Measurements from ENCODE around the gene XPNPEP2. TPM values are rescaled to one million over a fixed set of nuclear protein-coding genes. Genes with fewer than 3 reads are reported as not detected.

The XPNPEP2 gene
- total RNA-seq, 1 experiment from 2014 or later: not detected

DNA sequence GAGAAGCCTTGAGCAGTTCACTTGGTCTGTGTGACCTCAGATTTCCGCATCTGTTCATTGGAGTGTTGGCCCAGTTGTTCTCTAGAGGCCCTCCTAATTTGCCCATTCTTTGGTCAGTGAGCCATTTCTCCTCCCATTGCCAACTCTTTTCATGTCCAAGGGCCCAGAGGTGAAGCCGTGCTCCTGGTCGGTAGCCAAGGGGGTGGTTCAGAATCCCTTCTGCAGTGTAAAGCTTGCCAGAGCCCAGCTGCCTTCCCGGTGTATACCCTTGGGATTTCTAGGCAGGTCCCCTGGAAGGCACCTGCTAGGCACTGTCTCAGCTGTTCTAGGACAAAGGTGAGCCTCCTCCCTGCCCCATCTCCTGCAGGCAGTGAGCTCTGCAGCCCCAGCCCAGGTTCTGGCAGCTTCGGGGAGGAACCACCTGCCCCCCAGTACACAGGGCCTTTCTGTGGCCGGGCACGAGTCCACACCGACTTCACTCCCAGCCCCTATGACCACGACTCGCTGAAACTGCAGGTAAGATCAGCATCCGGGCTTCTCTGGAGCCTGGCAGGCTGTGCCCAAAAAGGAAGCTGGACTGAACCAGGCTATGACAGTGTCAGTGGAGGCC is 53.3 kb downstream of the XPNPEP2 start:
- no peaks in the 10 kb centered on the region for H3F3A ChIP-seq (ENCODE audit: low read length, unreplicated experiment)
- ATAC-seq: no peak
- no peak overlapping the region for H3K4me3 ChIP-seq (ENCODE audit: low read length)
- no peak overlapping the region for H3K27ac ChIP-seq (ENCODE audit: low read length)
- BruUV-seq (replicated peaks): no TSS peak
- no peaks in the 10 kb centered on the region for H3K36me3 ChIP-seq (ENCODE audit: low read depth, low read length)
- POLR2A ChIA-PET (ENCODE audit: unreplicated experiment): no interaction called here
- no peaks in the 10 kb centered on the region for H4K20me1 ChIP-seq (ENCODE audit: low read length)
- H3K4me2 ChIP-seq (ENCODE audit: low read length): no peak overlapping the region
- no peaks in the 10 kb centered on the region for H3K9me3 ChIP-seq (ENCODE audit: low read length)
- no peak overlapping the region for H2AFZ ChIP-seq (ENCODE audit: low read length)
- H3K9ac ChIP-seq (ENCODE audit: low read length): no peak overlapping the region
- H3K79me2 ChIP-seq (ENCODE audit: low read length): no peaks in the 10 kb centered on the region
- no peak for TF ChIP-seq EZH2phosphoT487 (IDR thresholded peaks at IDR 0.05; ENCODE audit: borderline replicate concordance, low read length)
- TF ChIP-seq EZH2 (IDR thresholded peaks at IDR 0.05; ENCODE audit: low read length, unreplicated experiment): no peak
- TF ChIP-seq, protein P1, sequence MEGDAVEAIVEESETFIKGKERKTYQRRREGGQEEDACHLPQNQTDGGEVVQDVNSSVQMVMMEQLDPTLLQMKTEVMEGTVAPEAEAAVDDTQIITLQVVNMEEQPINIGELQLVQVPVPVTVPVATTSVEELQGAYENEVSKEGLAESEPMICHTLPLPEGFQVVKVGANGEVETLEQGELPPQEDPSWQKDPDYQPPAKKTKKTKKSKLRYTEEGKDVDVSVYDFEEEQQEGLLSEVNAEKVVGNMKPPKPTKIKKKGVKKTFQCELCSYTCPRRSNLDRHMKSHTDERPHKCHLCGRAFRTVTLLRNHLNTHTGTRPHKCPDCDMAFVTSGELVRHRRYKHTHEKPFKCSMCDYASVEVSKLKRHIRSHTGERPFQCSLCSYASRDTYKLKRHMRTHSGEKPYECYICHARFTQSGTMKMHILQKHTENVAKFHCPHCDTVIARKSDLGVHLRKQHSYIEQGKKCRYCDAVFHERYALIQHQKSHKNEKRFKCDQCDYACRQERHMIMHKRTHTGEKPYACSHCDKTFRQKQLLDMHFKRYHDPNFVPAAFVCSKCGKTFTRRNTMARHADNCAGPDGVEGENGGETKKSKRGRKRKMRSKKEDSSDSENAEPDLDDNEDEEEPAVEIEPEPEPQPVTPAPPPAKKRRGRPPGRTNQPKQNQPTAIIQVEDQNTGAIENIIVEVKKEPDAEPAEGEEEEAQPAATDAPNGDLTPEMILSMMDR (conservative IDR thresholded peaks at IDR 0.05; ENCODE audit: low read depth, low read length): no peak
- no peaks in the 10 kb centered on the region for H3K27me3 ChIP-seq (ENCODE audit: low read length)
- H3K4me1 ChIP-seq (ENCODE audit: insufficient read depth, low read length): no peaks in the 10 kb centered on the region
- H3K9me2 ChIP-seq (replicated peaks; ENCODE audit: low read length): no peaks in the 10 kb centered on the region
- CTCF ChIA-PET: no interaction called here
- intact Hi-C loops (cut with micrococcal nuclease): no loop called here
- no peak for DNase-seq

- Histone ChIP-seq H3K79me2 (ENCODE audit: low read length) (no peaks in the 10 kb centered on the region), H3F3A (ENCODE audit: low read length, unreplicated experiment) (no peaks in the 10 kb centered on the region), H3K27ac (ENCODE audit: low read length) (no peak overlapping the region), H3K9me2 (replicated peaks; ENCODE audit: low read length) (no peaks in the 10 kb centered on the region), H2AFZ (ENCODE audit: low read length) (no peak overlapping the region), H3K36me3 (ENCODE audit: low read depth, low read length) (no peaks in the 10 kb centered on the region), H3K9me3 (ENCODE audit: low read length) (no peaks in the 10 kb centered on the region), H3K9ac (ENCODE audit: low read length) (no peak overlapping the region), H3K4me1 (ENCODE audit: insufficient read depth, low read length) (no peaks in the 10 kb centered on the region), H3K4me2 (ENCODE audit: low read length) (no peak overlapping the region), H4K20me1 (ENCODE audit: low read length) (no peaks in the 10 kb centered on the region), H3K27me3 (ENCODE audit: low read length) (no peaks in the 10 kb centered on the region), H3K4me3 (ENCODE audit: low read length) (no peak overlapping the region)
- POLR2A ChIA-PET (ENCODE audit: unreplicated experiment): interaction anchor here (0.7 kb wide), 1 partner anchor 356 kb away, joined by 5 read pairs; no protein-coding TSS in a partner anchor
- CTCF ChIA-PET: no interaction called here
- no peak for TF ChIP-seq EZH2phosphoT487 (IDR thresholded peaks at IDR 0.05; ENCODE audit: borderline replicate concordance, low read length)
- no peak for TF ChIP-seq EZH2 (IDR thresholded peaks at IDR 0.05; ENCODE audit: low read length, unreplicated experiment)
- TF ChIP-seq, protein P1 (conservative IDR thresholded peaks at IDR 0.05; ENCODE audit: low read depth, low read length): no peak
- DNase-seq: no peak
- ATAC-seq: no peak
- intact Hi-C loops (cut with micrococcal nuclease): no loop called here
- BruUV-seq (replicated peaks): no TSS peak
These were observed 54.0 kb downstream of the XPNPEP2 start for GRCh38 chrX:129792586-129793291.

DNA sequence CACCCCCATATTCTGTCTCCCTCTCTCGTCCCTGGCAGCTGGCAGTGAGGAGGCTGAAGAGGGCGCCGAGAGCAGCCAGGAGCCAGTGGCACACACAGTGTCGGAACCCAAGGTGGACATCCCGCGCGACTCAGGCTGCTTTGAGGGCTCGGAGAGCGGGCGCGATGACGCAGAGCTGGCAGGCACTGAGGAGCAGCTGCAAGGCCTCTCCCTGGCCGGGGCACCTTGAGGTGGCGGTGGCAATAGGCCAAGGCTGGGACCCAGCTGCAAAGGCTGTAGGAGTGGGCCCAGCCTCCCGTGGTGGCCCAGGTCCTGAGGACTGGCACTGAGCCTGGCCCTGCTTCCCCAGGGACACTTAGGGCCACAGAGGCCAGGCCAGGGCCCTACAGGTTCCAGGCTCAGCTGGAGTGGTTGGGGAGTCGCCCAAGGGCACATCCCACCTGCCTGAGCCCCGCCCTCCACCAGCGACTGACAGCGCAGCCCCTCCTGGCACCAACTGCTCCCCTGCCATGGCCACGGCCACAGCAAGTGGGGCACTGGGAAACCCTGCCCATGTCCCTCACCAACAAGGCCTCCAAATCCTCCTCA is 54.9 kb downstream of the XPNPEP2 start:
- no peak overlapping the region for H3K4me3 ChIP-seq (ENCODE audit: low read length)
- no peak overlapping the region for H2AFZ ChIP-seq (ENCODE audit: low read length)
- CTCF ChIA-PET: no interaction called here
- H3K4me2 ChIP-seq (ENCODE audit: low read length): no peak overlapping the region
- no peaks in the 10 kb centered on the region for H3F3A ChIP-seq (ENCODE audit: low read length, unreplicated experiment)
- no peak for DNase-seq
- H3K9ac ChIP-seq (ENCODE audit: low read length): no peak overlapping the region
- no peaks in the 10 kb centered on the region for H3K4me1 ChIP-seq (ENCODE audit: insufficient read depth, low read length)
- H4K20me1 ChIP-seq (ENCODE audit: low read length): no peaks in the 10 kb centered on the region
- H3K36me3 ChIP-seq (ENCODE audit: low read depth, low read length): no peaks in the 10 kb centered on the region
- TF ChIP-seq, protein P1 (conservative IDR thresholded peaks at IDR 0.05; ENCODE audit: low read depth, low read length): no peak
- no peak for TF ChIP-seq EZH2phosphoT487 (IDR thresholded peaks at IDR 0.05; ENCODE audit: borderline replicate concordance, low read length)
- no peak for TF ChIP-seq EZH2 (IDR thresholded peaks at IDR 0.05; ENCODE audit: low read length, unreplicated experiment)
- BruUV-seq (replicated peaks): no TSS peak
- intact Hi-C loops (cut with micrococcal nuclease): no loop called here
- no peak for ATAC-seq
- POLR2A ChIA-PET (ENCODE audit: unreplicated experiment): no interaction called here
- no peaks in the 10 kb centered on the region for H3K27me3 ChIP-seq (ENCODE audit: low read length)
- no peaks in the 10 kb centered on the region for H3K9me3 ChIP-seq (ENCODE audit: low read length)
- no peaks in the 10 kb centered on the region for H3K9me2 ChIP-seq (replicated peaks; ENCODE audit: low read length)
- no peaks in the 10 kb centered on the region for H3K79me2 ChIP-seq (ENCODE audit: low read length)
- no peak overlapping the region for H3K27ac ChIP-seq (ENCODE audit: low read length)
